HG03103 (cell line): ENCODE measurements around the gene SCN2A.

ENCODE experiments used
- ATAC-seq: cut with Tn5 transposase; IDR thresholded peaks from one replicate; pipeline ENCODE4 v1.9.1; 2021; ENCODE audit warnings: low read depth; ENCODE audit not compliant: unreplicated experiment

SCN2A gene

DNA sequence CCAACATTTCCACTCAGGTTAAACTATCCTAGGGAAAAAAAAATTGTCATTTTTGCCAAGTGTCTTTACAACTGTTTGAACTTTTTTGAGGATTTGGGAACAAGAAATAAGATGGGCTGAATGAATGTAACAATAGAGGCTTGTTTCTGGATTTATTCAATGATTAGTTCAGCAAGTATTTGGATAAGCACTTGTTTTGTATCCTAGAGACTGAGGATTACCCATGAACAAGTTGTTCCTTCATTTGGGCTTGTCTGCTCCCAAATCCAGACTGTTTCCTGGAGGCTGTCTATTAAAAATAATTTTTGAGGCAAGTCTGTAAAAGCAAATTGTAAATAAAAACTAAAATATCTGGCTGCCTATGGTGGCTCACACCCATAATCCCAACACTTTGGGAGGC, 168.3 kb downstream of the SCN2A start:
- ATAC-seq: no peak

DNA sequence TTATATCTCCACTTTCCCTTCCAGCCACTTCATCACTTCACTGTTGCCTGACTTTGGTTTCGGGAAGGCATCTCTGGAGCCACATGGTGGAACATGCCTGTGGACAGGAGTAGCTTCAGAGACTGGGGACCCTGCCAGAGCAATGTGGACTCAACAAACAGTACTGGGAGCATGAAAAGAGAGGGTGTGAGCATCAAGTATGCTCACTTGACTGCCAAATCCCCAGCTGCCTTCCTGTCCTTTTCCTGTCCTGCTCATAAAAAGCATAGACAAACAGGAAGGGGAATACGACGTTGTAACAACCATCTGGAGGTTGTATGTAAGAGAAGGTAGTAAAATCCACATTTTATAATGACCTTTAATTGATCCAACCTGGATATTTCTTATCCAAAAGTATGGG, 169.0 kb downstream of the SCN2A start:
- no peak for ATAC-seq

- no peak for ATAC-seq
Observed at GRCh38 chr2:165410276-165410675, 171.1 kb downstream of the SCN2A start.

DNA sequence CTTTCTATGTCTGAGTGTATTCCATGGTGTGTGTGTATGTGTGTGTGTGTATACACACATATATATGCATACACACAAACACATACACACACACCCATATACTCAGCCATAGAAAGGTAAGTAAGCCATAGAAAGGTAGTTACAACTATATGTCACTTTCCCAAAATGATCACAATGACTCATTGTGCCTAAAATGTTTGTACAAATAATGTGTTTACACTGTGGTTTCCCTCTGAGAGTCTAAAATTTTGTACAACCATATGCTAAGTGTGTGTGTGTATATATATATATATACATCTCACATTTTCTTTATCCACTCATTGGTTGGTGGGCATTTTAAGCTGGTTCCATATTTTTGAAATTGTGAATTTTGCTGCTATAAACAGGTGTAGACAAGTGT, 175.0 kb downstream of the SCN2A start:
- ATAC-seq: no peak

- ATAC-seq: no peak
Observed at GRCh38 chr2:165417009-165417408, 177.8 kb downstream of the SCN2A start.

DNA sequence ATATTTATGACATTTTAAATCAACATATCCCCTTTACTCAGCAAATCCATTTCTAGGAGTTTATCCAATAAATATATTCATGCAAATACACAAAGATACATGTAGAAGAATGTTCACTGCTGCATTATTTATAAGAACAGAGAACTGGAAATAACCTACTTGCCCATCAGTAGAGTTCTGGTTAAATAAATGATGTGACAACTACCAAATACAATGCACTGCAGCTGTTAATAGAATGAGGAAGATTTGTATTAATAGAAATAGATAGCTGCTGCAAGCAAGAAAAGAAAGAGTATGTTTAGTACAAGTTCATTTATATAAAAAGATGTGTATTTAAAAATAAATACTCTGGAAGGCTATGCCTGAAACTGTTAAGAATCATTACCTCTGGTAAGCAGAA, 181.0 kb downstream of the SCN2A start:
- ATAC-seq: no peak

DNA sequence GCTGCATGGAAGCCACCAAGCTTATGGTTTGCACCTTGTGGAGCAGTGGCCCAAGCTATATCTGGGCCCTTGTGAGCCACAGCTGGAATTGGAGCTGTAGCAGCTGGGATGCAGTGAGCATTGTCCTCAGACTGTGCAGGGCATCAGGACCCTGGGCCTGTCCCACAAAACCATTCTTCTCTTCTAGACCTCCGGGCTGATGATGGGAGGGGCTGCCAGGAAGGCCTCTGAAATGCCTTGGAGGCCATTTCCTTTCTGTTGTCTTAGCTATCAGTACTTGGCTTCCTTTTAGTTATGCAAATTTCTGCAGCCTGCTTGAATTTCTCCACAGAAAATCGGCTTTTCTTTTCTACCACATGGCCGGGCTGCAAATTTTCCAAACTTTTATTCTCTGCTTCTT, 183.9 kb downstream of the SCN2A start:
- no peak for ATAC-seq

DNA sequence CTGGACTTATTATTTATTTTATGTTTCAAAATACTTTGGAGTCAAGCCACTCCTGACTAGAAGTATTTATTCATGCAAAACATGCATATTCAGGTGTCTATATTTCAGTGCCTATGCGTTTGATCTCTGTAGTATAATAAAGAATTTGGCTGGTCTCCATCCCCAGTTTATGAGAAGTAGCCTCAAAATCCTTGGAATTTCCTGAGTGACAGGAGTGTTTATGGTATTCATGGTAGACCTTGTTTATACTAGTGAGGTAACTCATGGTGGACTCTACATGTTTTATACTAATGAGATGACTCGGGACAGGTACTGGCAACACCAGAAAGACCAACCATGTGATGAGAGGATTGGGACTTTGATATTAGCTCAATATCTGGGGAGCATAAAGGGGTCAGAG, 186.3 kb downstream of the SCN2A start:
- no peak for ATAC-seq

DNA sequence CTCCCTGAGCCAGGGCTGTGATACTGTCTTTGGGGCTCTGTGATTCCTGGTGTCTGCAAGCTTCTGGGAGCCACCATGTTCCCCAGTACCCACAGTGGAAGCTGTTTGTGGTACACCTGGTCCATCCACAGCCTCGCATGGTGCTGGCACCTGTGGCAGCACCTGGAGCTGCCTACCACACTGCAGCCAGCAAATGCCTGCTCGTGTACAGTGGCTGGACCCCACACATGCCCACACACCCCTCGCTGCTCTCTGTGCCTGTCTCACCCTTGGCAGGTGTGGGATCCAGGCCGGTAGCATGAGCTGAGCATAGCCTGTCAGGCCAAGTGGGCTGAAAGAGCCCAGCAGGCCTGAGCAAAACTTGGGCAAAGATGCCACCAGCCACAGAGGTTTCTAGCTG, 188.5 kb downstream of the SCN2A start:
- ATAC-seq: no peak

- ATAC-seq: no peak
Observed at GRCh38 chr2:165428926-165429325, 189.7 kb downstream of the SCN2A start.

GRCh38 chr2:165431014-165431413, 191.8 kb downstream of the SCN2A start:
- ATAC-seq: no peak

- no peak for ATAC-seq
Observed at GRCh38 chr2:165432234-165432966, 193.2 kb downstream of the SCN2A start.

GRCh38 chr2:165434865-165435496, 195.8 kb downstream of the SCN2A start:
- ATAC-seq: no peak

GRCh38 chr2:165435611-165436010, 196.4 kb downstream of the SCN2A start:
- no peak for ATAC-seq

- no peak for ATAC-seq
Observed at GRCh38 chr2:165436559-165436958, 197.3 kb downstream of the SCN2A start.

DNA sequence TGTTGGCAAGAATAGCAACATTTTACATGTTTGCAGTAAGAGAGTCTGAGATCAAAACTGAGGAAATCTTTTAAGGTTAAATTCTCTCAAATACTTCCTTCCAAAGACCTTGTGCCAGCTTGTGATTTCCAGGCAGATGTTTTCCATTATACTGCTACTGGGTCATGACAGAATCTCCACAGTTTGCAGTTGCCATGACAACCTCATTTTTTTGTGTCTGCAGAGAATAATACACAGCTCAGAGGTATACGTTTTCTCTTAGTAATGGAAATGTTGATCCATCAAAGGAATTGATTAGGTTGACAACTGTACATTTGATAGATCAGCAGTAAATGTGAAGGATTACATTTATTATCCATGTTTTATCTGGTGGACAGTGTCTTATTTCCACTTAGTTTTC, 201.2 kb downstream of the SCN2A start:
- ATAC-seq: no peak
